ENCODE results near the gene AOPEP.

AOPEP gene

GRCh38 chr9:95053611-95054570, 327.4 kb downstream of the AOPEP start:
- DNase-seq (ENCODE audit: low read depth), result no peak
- H3K4me3 ChIP-seq (ENCODE audit: low read depth, low read length), result no peak overlapping the region

GRCh38 chr9:95055334-95055850, 328.9 kb downstream of the AOPEP start:
- DNase-seq (ENCODE audit: low read depth), result no peak
- no peak overlapping the region for H3K4me3 ChIP-seq (ENCODE audit: low read depth, low read length)

GRCh38 chr9:95055851-95056551, 329.5 kb downstream of the AOPEP start:
- H3K4me3 ChIP-seq (ENCODE audit: low read depth, low read length), result no peak overlapping the region
- peak; percentile 48 for DNase-seq (ENCODE audit: low read depth)

- H3K4me3 ChIP-seq (ENCODE audit: low read depth, low read length), result no peak overlapping the region
- no peak for DNase-seq (ENCODE audit: low read depth)
Measured at GRCh38 chr9:95057101-95057500, 330.6 kb downstream of the AOPEP start.

- DNase-seq (ENCODE audit: low read depth), result no peak
- no peak overlapping the region for H3K4me3 ChIP-seq (ENCODE audit: low read depth, low read length)
Measured at GRCh38 chr9:95058121-95058785, 331.8 kb downstream of the AOPEP start.

GRCh38 chr9:95058795-95059386, 332.4 kb downstream of the AOPEP start:
- H3K4me3 ChIP-seq (ENCODE audit: low read depth, low read length), result no peak overlapping the region
- no peak for DNase-seq (ENCODE audit: low read depth)

GRCh38 chr9:95060234-95060633, 333.7 kb downstream of the AOPEP start:
- no peak for DNase-seq (ENCODE audit: low read depth)
- no peak overlapping the region for H3K4me3 ChIP-seq (ENCODE audit: low read depth, low read length)

GRCh38 chr9:95060916-95061315, 334.4 kb downstream of the AOPEP start:
- no peak overlapping the region for H3K4me3 ChIP-seq (ENCODE audit: low read depth, low read length)

GRCh38 chr9:95061916-95062595, 335.6 kb downstream of the AOPEP start:
- no peak for DNase-seq (ENCODE audit: low read depth)
- H3K4me3 ChIP-seq (ENCODE audit: low read depth, low read length), result no peak overlapping the region

More at GRCh38 chr9:95060916-95061315, 334.4 kb downstream of the AOPEP start:
- DNase-seq (ENCODE audit: low read depth), result no peak

- H3K4me3 ChIP-seq (ENCODE audit: low read depth, low read length), result no peak overlapping the region
- no peak for DNase-seq (ENCODE audit: low read depth)
Measured at GRCh38 chr9:95062596-95063065, 336.1 kb downstream of the AOPEP start.

- H3K4me3 ChIP-seq (ENCODE audit: low read depth, low read length), result no peak overlapping the region
- no peak for DNase-seq (ENCODE audit: low read depth)
Measured at GRCh38 chr9:95063300-95063699, 336.8 kb downstream of the AOPEP start.

GRCh38 chr9:95065224-95065623, 338.7 kb downstream of the AOPEP start:
- H3K4me3 ChIP-seq (ENCODE audit: low read depth, low read length), result no peak overlapping the region
- no peak for DNase-seq (ENCODE audit: low read depth)

GRCh38 chr9:95067057-95067456, 340.6 kb downstream of the AOPEP start:
- no peak for DNase-seq (ENCODE audit: low read depth)
- H3K4me3 ChIP-seq (ENCODE audit: low read depth, low read length), result no peak overlapping the region

- no peak for DNase-seq (ENCODE audit: low read depth)
Measured at GRCh38 chr9:95067897-95068296, 341.4 kb downstream of the AOPEP start.

GRCh38 chr9:95070549-95071021, 344.1 kb downstream of the AOPEP start:
- H3K4me3 ChIP-seq (ENCODE audit: low read depth, low read length), result no peak overlapping the region
- no peak for DNase-seq (ENCODE audit: low read depth)

More at GRCh38 chr9:95067897-95068296, 341.4 kb downstream of the AOPEP start:
- no peak overlapping the region for H3K4me3 ChIP-seq (ENCODE audit: low read depth, low read length)

GRCh38 chr9:95071450-95071849, 345.0 kb downstream of the AOPEP start:
- no peak overlapping the region for H3K4me3 ChIP-seq (ENCODE audit: low read depth, low read length)
- DNase-seq (ENCODE audit: low read depth), result no peak

- no peak for DNase-seq (ENCODE audit: low read depth)
- H3K4me3 ChIP-seq (ENCODE audit: low read depth, low read length), result no peak overlapping the region
Measured at GRCh38 chr9:95071925-95072324, 345.4 kb downstream of the AOPEP start.

GRCh38 chr9:95073042-95073607, 346.6 kb downstream of the AOPEP start:
- DNase-seq (ENCODE audit: low read depth), result no peak
- no peak overlapping the region for H3K4me3 ChIP-seq (ENCODE audit: low read depth, low read length)
